Right cardiac atrium (tissue), 5 donors: ENCODE results near the gene ST8SIA3. TPM values are rescaled to one million over a fixed set of nuclear protein-coding genes. Genes with fewer than 3 reads are reported as not detected.

Experiments
- ATAC-seq, 2 donors: fragments of 200-7000 bp; cut with Tn5 transposase; one replicate each; pipeline versions ENCODE4 v1.8.0 to v1.9.1; 2020; ENCODE audit warnings: moderate library complexity in 2 of 2, mild to moderate bottlenecking in 1 of 2
- DNase-seq, 3 donors: peaks; one replicate each; pipeline ENCODE4 v3.0.0-alpha.2; 2020
- H3K27ac ChIP-seq: one replicate; pipeline ENCODE4 v1.5.1; 2013; ENCODE audit warnings: mild to moderate bottlenecking, low read length, control low read depth, moderate library complexity
- H3K27me3 ChIP-seq: one replicate; pipeline ENCODE4 v1.6.1; 2013; ENCODE audit not compliant: control insufficient read depth, insufficient read depth
- H3K4me1 ChIP-seq: one replicate; pipeline ENCODE4 v1.6.1; 2013; ENCODE audit warnings: low read length; ENCODE audit not compliant: control insufficient read depth, insufficient read depth
- H3K4me3 ChIP-seq: one replicate; pipeline ENCODE4 v1.5.1; 2013; ENCODE audit warnings: low read length, control low read depth
- H3K9me3 ChIP-seq: one replicate; pipeline ENCODE4 v1.6.1; 2013; ENCODE audit warnings: low read length; ENCODE audit not compliant: control insufficient read depth
- WGBS: extraction: QIAGEN DNeasy Blood & Tissue Kit; methylation state at CpG from one replicate; pipeline ENCODE4 v1.1.7; 2013; 5-methylcytosine and 5-hydroxymethylcytosine counted together
- intact Hi-C, 4 donors: fragments of 100-400 bp; cut with DNase I; formaldehyde crosslinking; loops; one replicate each; pipeline versions ENCODE4 v1.11.0 to v1.14.0; 2022 to 2023
- long read RNA-seq, 4 donors: library from polyadenylated mRNA; unstranded; transcript quantifications; one replicate each; pipeline ENCODE4 v2.0.0, GENCODE V29; 2020 to 2021
- polyA plus RNA-seq: library from polyadenylated mRNA; stranded (reverse); fragments of 200-250 nt; gene quantifications from one replicate; pipeline ENCODE4 v1.2.3, GENCODE V29; 2013
- total RNA-seq, 4 donors: library from RNA; stranded (reverse); fragmentation: NEBNext Ultra II Directional; extraction: Animal tissue kit (Norgen Biotek cat#: 25700); gene quantifications; one replicate each; pipeline ENCODE4 v1.2.1, GENCODE V29; 2021
- donor health status: healthy with polysubstance abuse.
- donor health status: DM: no; HTN: yes; CAD: no.
- donor health status: DM: no; HTN: no; CAD: no.
- donor health status: DM: no; HTN: yes; CAD: no; lungs with severe emphysema.
- donor health status: DM: yes; HTN: yes; CAD: no.

ST8SIA3 gene
- not detected for total RNA-seq
- under 0.01 TPM for polyA plus RNA-seq
- long read RNA-seq, donor 1: 0 reads
- long read RNA-seq, donor 2: 0 reads
- long read RNA-seq, donor 3: 0 reads
- long read RNA-seq, donor 4: 0 reads

DNA sequence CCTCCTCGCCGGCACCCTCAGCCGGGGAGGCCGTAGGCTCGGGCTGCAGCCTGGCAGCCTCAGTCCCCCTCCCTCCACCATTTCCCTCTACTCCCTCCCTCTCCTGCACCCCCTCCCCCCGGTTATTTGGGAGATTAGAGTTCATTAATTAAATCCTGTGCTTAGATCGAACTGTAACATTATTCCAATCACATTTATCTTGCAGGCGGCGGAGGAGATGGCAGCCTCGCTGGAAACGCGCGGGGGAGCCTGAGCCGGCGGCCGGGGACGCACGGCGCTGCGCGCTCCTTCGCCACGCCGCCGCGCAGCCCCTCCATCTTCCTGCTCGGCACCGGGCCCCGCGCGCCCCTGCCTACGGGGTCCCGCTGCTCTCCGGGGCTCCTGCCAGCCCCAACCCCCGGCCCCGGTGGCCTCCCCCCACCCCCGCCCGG lies at the start of gene ST8SIA3:
Gene ST8SIA3 (plus strand): TSS at position 287 of the 431 bp plus-strand sequence. CDS start 290 bp downstream, outside the sequence.
- Histone ChIP-seq H3K27ac (no peak within 1 kb of the TSS), H3K4me1 (no peaks in the 10 kb centered on the region), H3K27me3 (no peaks in the 10 kb centered on the region), H3K9me3 (no peaks in the 10 kb centered on the region), H3K4me3 (no peak within 1 kb of the TSS)
- DNase-seq (no peak), ATAC-seq (no peak)
- WGBS: 2% methylated on average over 38 of the region's 38 CpGs
- intact Hi-C loops: no loop called here

- intact Hi-C loops: no loop called here
- no peaks in the 10 kb centered on the region for H3K9me3 ChIP-seq
- 79% methylated on average over 4 of the region's 4 CpGs for WGBS
Measured at GRCh38 chr18:57311472-57311871, 40.9 kb upstream of the ST8SIA3 start.

GRCh38 chr18:57312346-57313144 lies 39.8 kb upstream of the ST8SIA3 start:
- intact Hi-C loops: no loop called here
- DNase-seq: no peak
- H3K27me3 ChIP-seq: no peaks in the 10 kb centered on the region
- no peaks in the 10 kb centered on the region for H3K4me1 ChIP-seq
- H3K9me3 ChIP-seq: no peaks in the 10 kb centered on the region
- H3K4me3 ChIP-seq: no peak overlapping the region
- 70% methylated on average over 3 of the region's 3 CpGs for WGBS
- ATAC-seq: no peak
- H3K27ac ChIP-seq: no peak overlapping the region

More at GRCh38 chr18:57311472-57311871, 40.9 kb upstream of the ST8SIA3 start:
- no peaks in the 10 kb centered on the region for H3K27me3 ChIP-seq
- no peak overlapping the region for H3K27ac ChIP-seq
- H3K4me1 ChIP-seq: no peaks in the 10 kb centered on the region
- H3K4me3 ChIP-seq: no peak overlapping the region
- no peak for DNase-seq
- no peak for ATAC-seq

- intact Hi-C loops: no loop called here
- 71% methylated on average over 2 of the region's 2 CpGs for WGBS
- Histone ChIP-seq H3K4me1 (no peaks in the 10 kb centered on the region), H3K9me3 (no peaks in the 10 kb centered on the region), H3K27ac (no peak overlapping the region), H3K27me3 (no peaks in the 10 kb centered on the region), H3K4me3 (no peak overlapping the region)
- ATAC-seq: no peak
- DNase-seq: no peak
Measured at GRCh38 chr18:57320603-57321002, 31.8 kb upstream of the ST8SIA3 start.

DNA sequence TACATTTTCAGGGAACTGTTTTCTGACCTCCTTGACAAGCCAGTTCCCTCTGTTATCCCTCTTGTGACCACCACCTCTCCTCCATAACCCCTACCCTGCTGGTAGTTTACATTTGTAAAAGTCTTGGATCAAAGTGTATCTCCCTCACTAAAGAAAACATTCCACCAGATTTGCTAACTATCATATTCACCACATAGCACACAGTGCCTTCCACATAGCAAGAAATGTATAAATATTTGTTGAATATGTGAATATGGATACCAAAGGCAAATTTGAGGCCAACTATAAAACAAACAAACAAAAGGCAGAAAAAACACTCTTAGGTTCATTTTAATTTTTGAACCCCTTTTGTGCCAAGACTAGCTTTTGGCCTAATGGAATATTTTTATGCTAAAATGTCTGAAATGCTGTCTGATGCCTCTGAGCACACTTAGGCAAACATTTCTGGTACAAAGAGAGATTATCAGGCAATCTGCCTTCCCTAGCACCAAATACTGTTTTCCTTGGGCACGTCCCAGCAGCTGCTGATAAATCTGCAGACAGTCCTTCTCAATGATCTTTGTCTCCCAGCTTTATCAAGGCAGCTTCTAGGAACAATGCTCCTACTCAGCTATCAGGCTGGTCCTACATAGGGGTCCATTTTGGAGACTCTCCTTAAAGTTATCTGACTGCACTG lies 26.7 kb upstream of the ST8SIA3 start:
- Histone ChIP-seq H3K27me3 (no peaks in the 10 kb centered on the region), H3K9me3 (no peaks in the 10 kb centered on the region), H3K4me1 (no peaks in the 10 kb centered on the region), H3K27ac (no peak overlapping the region), H3K4me3 (no peak overlapping the region)
- DNase-seq (no peak), ATAC-seq (no peak)
- 16% methylated on average over 1 of the region's 1 CpG for WGBS
- intact Hi-C loops: no loop called here

DNA sequence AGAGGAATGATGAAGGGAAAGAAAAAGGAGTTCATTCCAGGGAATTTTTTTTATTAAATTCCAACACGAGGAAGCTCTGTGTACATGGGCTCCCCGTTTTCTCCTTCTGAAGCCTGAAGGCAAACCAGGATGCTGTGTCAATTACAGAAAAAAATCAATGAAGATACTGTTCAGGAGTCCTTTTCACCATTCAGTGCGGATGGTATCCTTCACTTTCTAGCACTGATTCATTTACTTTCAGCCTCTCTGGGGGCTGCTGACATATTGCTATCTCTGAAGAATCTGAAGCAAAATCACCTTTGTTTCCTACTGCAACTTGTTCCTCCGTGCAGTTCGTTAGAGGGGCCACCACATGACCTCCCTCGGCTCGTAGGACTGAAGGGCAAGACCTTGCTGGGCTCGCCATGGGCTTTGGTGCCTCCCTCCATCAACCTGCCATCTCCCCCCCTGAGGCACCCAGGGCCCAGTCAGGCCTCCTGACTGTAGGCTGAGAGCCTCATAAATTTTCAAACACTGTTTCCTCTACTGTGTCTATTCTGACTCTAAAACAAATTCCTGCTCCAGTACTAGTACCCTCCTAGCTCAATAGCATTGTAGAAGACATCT lies 25.5 kb upstream of the ST8SIA3 start:
- DNase-seq (no peak), ATAC-seq (no peak)
- H3K27ac ChIP-seq: no peak overlapping the region
- H3K9me3 ChIP-seq: no peaks in the 10 kb centered on the region
- no peaks in the 10 kb centered on the region for H3K27me3 ChIP-seq
- 51% methylated on average over 8 of the region's 8 CpGs for whole genome bisulfite sequencing
- H3K4me1 ChIP-seq: no peaks in the 10 kb centered on the region
- no peak overlapping the region for H3K4me3 ChIP-seq
- intact Hi-C loops: no loop called here

DNA sequence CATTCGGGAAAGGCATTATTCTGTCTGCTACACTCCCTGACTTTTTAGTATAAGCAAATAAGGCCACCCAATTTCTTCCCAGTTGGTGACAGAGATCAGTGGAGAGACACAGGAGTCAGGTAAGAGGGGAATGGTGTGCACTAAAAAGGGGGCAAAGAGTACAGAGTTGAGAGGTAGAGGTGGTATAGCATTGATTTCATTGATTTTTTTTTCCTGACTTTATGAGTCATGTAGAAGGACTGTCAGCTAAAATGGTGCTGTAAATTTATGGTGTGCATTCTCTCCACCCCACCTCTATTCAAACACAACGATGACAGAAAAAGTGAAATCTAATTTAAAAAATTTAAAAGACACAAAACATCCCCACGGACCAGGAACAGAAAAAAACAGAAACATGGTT lies 23.7 kb upstream of the ST8SIA3 start:
- Histone ChIP-seq H3K27me3 (no peaks in the 10 kb centered on the region), H3K4me3 (no peak overlapping the region), H3K9me3 (no peaks in the 10 kb centered on the region), H3K27ac (no peak overlapping the region), H3K4me1 (no peaks in the 10 kb centered on the region)
- DNase-seq (no peak), ATAC-seq (no peak)
- intact Hi-C loops: no loop called here
- WGBS: 76% methylated on average over 3 of the region's 3 CpGs

- H3K9me3 ChIP-seq: no peaks in the 10 kb centered on the region
- no peak for ATAC-seq
- no peak overlapping the region for H3K27ac ChIP-seq
- H3K27me3 ChIP-seq: no peaks in the 10 kb centered on the region
- H3K4me3 ChIP-seq: no peak overlapping the region
- H3K4me1 ChIP-seq: no peaks in the 10 kb centered on the region
- intact Hi-C loops: no loop called here
- DNase-seq: no peak
- WGBS: 70% methylated on average over 5 of the region's 5 CpGs
Measured at GRCh38 chr18:57329856-57330255, 22.5 kb upstream of the ST8SIA3 start.

- no peak overlapping the region for H3K27ac ChIP-seq
- no peak overlapping the region for H3K4me3 ChIP-seq
- WGBS: 89% methylated on average over 2 of the region's 2 CpGs
- no peaks in the 10 kb centered on the region for H3K27me3 ChIP-seq
- H3K4me1 ChIP-seq: no peaks in the 10 kb centered on the region
- no peak for ATAC-seq
- DNase-seq: no peak
- no peaks in the 10 kb centered on the region for H3K9me3 ChIP-seq
- intact Hi-C loops: no loop called here
Measured at GRCh38 chr18:57331718-57332117, 20.6 kb upstream of the ST8SIA3 start.

- no peak for ATAC-seq
- no peaks in the 10 kb centered on the region for H3K9me3 ChIP-seq
- no peaks in the 10 kb centered on the region for H3K4me1 ChIP-seq
- 48% methylated on average over 5 of the region's 5 CpGs for WGBS
- no peak overlapping the region for H3K27ac ChIP-seq
- intact Hi-C loops: no loop called here
- DNase-seq: no peak
- H3K4me3 ChIP-seq: no peak overlapping the region
- H3K27me3 ChIP-seq: no peaks in the 10 kb centered on the region
Measured at GRCh38 chr18:57333940-57334339, 18.4 kb upstream of the ST8SIA3 start.

DNA sequence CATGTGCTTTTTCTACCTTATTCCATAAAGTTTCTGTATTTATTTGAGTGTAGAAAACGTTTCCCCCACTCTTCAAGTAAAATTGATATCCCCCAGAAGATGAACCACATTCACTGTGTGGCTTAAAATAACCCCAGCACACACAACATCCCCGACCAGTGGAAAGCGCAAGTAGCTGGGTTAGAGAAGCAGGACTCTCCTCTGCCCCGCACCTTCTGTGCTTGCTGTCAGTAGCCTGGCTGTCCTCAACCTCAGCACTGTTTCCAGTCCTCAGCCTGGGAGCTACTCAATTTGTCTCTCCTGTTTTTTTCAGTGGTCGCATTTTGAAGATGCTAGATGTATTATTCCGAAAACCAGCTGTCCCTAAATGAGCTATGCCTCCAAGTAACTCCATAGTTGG lies 18.0 kb upstream of the ST8SIA3 start:
- Histone ChIP-seq H3K4me1 (no peaks in the 10 kb centered on the region), H3K4me3 (no peak overlapping the region), H3K27ac (no peak overlapping the region), H3K9me3 (no peaks in the 10 kb centered on the region), H3K27me3 (no peaks in the 10 kb centered on the region)
- 63% methylated on average over 6 of the region's 6 CpGs for WGBS
- ATAC-seq: no peak
- no peak for DNase-seq
- intact Hi-C loops: no loop called here
